Activated naive CD4-positive, alpha-beta T cell treated with anti-CD3 and anti-CD28 coated beads, Interleukin-2, amount 10 ng/mL, durations not matched to agents 7 days and 5 days (primary cell): ENCODE measurements around the gene RNFT2.
A peak's percentile ranks its signal among the peaks of the same experiment; 100 is the strongest.
"Not testable (repeated sequence)": the region's sequence is repeated elsewhere in the genome, so short reads cannot be mapped to it uniquely, and the experiment has no call there.

ENCODE experiments used
- CTCF ChIA-PET: fragments of 350-600 bp; sonication (Branson Sonifier 250); formaldehyde crosslinking; loops from one replicate; lab custom pipeline; 2021; ENCODE audit warnings: antibody characterized with exemption; lab: Charles Lee
- DNase-seq: peaks from one replicate; pipeline ENCODE4 v3.0.0-alpha.2; 2020
- H3K27ac Mint-ChIP-seq: one replicate; pipeline ENCODE4 v1.8.0; 2021; ENCODE audit warnings: mild to moderate bottlenecking, moderate library complexity, mixed read lengths
- H3K27me3 Mint-ChIP-seq: one replicate; pipeline ENCODE4 v1.8.0; 2021; ENCODE audit warnings: mild to moderate bottlenecking, mixed read lengths
- H3K36me3 Mint-ChIP-seq: one replicate; pipeline ENCODE4 v1.8.0; 2021; ENCODE audit warnings: mixed read lengths
- H3K4me1 Mint-ChIP-seq: one replicate; pipeline ENCODE4 v1.8.0; 2021; ENCODE audit warnings: mixed read lengths
- H3K4me3 Mint-ChIP-seq: one replicate; pipeline ENCODE4 v1.8.0; 2021; ENCODE audit warnings: mild to moderate bottlenecking, moderate library complexity, mixed read lengths
- H3K9me3 Mint-ChIP-seq: one replicate; pipeline ENCODE4 v1.8.0; 2021; ENCODE audit warnings: mixed read lengths

RNFT2 gene

GRCh38 chr12:116804051-116804450, 65.9 kb downstream of the RNFT2 start:
- CTCF ChIA-PET = no interaction called here
- no peak overlapping the region for H3K4me3 Mint-ChIP-seq
- no peak overlapping the region for H3K27ac Mint-ChIP-seq
- peaks cover 6% of the 10 kb centered on the region for H3K9me3 Mint-ChIP-seq
- no peaks in the 10 kb centered on the region for H3K27me3 Mint-ChIP-seq
- no peaks in the 10 kb centered on the region for H3K4me1 Mint-ChIP-seq
- peaks cover 3% of the 10 kb centered on the region for H3K36me3 Mint-ChIP-seq
- DNase-seq = no peak

- H3K27ac Mint-ChIP-seq = no peak overlapping the region
- H3K27me3 Mint-ChIP-seq = no peaks in the 10 kb centered on the region
- H3K4me1 Mint-ChIP-seq = peaks cover 2% of the 10 kb centered on the region
- CTCF ChIA-PET = no interaction called here
- no peaks in the 10 kb centered on the region for H3K9me3 Mint-ChIP-seq
- no peak for DNase-seq
- no peak overlapping the region for H3K4me3 Mint-ChIP-seq
- H3K36me3 Mint-ChIP-seq = no peaks in the 10 kb centered on the region
Observed at GRCh38 chr12:116806845-116807440, 68.8 kb downstream of the RNFT2 start.

GRCh38 chr12:116807546-116807945, 69.4 kb downstream of the RNFT2 start:
- Mint-ChIP-seq H3K27me3 (no peaks in the 10 kb centered on the region), H3K4me3 (no peak overlapping the region), H3K4me1 (peaks cover 2% of the 10 kb centered on the region), H3K27ac (no peak overlapping the region), H3K36me3 (no peaks in the 10 kb centered on the region), H3K9me3 (no peaks in the 10 kb centered on the region)
- CTCF ChIA-PET = no interaction called here
- DNase-seq = no peak

DNA sequence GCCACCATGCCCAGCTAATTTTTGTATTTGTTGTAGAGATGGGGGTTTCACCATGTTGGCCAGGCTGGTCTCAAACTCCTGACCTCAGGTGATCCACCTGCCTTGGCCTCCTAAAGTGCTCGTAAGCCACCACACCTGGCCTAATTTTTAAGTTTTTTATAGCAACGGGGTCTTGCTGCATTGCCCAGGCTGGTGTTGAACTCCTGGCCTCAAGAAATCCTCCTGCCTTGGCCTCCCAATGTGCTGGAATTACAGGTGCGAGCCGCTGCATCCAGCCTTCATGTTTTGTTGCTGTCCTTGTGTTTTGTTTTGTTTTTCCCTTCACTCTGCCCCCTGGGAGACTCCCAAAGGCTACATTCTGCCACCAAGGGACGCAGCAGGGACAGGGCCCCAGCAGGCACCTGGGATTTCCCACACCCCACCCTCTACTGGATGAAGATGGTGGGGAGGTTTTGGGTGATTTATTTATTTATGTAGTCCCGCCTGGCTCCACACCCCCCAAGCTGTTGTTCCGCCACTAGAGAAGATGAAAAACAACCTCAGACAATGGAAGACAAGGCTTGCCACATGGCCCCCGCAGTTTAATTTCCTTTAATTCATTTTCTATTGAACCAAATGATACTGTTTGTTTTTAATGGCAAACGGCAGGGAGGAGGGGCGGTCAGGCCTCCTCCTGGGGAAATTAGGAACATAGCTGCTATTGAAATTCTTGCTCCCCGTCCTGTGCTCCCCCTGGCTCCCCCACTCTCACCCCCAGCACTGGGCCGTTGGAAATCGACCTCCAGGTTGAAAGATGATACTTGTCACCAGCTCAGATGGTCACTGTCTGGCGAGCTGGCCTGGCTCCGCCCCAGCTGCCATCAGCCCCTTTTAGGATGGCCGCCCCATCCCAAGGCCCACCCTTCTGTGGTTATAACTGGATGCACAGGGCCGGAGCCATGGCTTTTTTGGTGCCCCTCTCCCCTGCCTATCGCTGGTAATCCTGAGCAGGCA, 70.3 kb downstream of the RNFT2 start:
- CTCF ChIA-PET = no interaction called here

GRCh38 chr12:116812238-116812637, 74.1 kb downstream of the RNFT2 start:
- Mint-ChIP-seq H3K4me3 (no peak overlapping the region), H3K27ac (no peak overlapping the region), H3K4me1 (peaks cover 2% of the 10 kb centered on the region), H3K9me3 (no peaks in the 10 kb centered on the region), H3K27me3 (no peaks in the 10 kb centered on the region), H3K36me3 (no peaks in the 10 kb centered on the region)
- no peak for DNase-seq
- CTCF ChIA-PET = no interaction called here

More for the DNA sequence above, 70.3 kb downstream of the RNFT2 start:
- H3K4me1 Mint-ChIP-seq = peaks cover 2% of the 10 kb centered on the region
- no peak for DNase-seq
- no peak overlapping the region for H3K27ac Mint-ChIP-seq
- H3K9me3 Mint-ChIP-seq = no peaks in the 10 kb centered on the region
- H3K27me3 Mint-ChIP-seq = no peaks in the 10 kb centered on the region
- H3K36me3 Mint-ChIP-seq = no peaks in the 10 kb centered on the region
- H3K4me3 Mint-ChIP-seq = no peak overlapping the region

DNA sequence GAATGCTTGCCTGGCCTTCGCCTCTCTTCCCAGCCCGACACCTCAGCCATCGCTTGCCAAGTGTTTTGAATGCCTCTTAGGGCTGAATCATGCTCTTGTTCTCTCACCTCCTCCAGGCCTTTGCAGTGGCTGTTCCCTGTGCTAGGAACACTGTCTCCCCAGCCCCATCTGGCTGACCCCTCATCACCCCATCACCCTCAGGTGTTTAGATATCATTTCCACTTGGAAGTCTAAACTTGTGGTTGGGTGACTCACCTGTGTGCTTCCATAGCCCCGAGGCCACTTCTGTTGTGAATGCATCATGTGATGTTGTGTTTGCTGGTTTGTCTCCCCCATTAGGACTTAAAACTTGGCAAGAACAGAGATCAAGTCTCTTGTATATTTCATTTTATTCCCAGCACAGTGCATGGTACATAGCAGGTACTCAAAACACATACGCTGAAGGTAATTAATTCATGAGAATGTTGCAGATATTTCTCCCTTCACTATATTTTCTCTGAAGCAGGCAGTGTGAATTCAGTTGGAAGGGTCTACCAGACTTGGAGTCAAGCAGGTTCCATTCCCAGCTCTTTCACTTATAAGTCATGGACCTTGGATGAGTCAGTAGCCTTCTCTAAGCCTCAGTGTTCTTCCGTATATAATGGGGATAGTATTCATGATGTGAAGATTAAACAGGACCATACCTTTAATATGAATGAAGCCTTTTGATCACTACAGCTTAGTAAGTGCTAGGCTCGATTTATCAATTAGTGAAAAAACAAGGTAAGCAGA, 75.3 kb downstream of the RNFT2 start:
- CTCF ChIA-PET = no interaction called here
- Mint-ChIP-seq H3K36me3 (no peaks in the 10 kb centered on the region), H3K4me1 (peaks cover 11% of the 10 kb centered on the region), H3K9me3 (no peaks in the 10 kb centered on the region), H3K27ac (no peak overlapping the region), H3K4me3 (no peak overlapping the region), H3K27me3 (no peaks in the 10 kb centered on the region)
- no peak for DNase-seq

GRCh38 chr12:116814766-116815165, 76.7 kb downstream of the RNFT2 start:
- H3K36me3 Mint-ChIP-seq, H3K27me3 Mint-ChIP-seq, DNase-seq, H3K4me3 Mint-ChIP-seq, H3K9me3 Mint-ChIP-seq, H3K27ac Mint-ChIP-seq: not testable (repeated sequence)
- peaks cover 20% of the 10 kb centered on the region for H3K4me1 Mint-ChIP-seq
- CTCF ChIA-PET = interaction anchor here (1.4 kb wide), 1 partner anchor 48 kb away, joined by 3 read pairs; no protein-coding TSS in a partner anchor

DNA sequence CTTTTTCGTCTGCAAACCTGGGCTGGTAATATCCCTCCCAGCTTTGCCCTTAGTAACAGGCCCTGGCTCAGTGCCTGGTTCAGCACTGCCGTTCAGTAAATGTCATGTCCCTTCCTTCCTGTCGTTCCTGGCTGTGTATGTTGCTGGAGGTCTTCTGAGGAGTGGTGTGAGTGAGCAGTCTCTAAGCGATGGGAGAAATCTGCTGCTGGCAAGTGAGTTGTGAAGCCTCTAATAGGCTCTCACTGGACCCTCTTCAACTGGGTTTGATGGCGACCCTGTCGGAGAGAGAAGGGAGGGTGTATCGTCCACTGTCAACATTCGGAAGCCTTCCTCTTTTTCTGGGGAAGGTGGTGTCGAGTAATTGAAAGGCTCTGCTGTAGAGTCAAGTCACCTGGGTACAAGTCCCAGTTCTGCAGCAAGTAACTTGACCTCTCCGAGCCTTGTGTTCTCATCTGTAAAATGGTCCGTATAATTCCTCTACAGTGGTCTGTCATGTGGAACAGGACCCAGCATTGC, 80.3 kb downstream of the RNFT2 start:
- peak; percentile 25 for DNase-seq
- peaks cover 28% of the 10 kb centered on the region for H3K4me1 Mint-ChIP-seq
- H3K27ac Mint-ChIP-seq = peak overlapping the region; percentile 97
- CTCF ChIA-PET = no interaction called here
- no peaks in the 10 kb centered on the region for H3K9me3 Mint-ChIP-seq
- H3K4me3 Mint-ChIP-seq = peak overlapping the region; percentile 88
- peaks cover 15% of the 10 kb centered on the region for H3K27me3 Mint-ChIP-seq
- no peaks in the 10 kb centered on the region for H3K36me3 Mint-ChIP-seq

DNA sequence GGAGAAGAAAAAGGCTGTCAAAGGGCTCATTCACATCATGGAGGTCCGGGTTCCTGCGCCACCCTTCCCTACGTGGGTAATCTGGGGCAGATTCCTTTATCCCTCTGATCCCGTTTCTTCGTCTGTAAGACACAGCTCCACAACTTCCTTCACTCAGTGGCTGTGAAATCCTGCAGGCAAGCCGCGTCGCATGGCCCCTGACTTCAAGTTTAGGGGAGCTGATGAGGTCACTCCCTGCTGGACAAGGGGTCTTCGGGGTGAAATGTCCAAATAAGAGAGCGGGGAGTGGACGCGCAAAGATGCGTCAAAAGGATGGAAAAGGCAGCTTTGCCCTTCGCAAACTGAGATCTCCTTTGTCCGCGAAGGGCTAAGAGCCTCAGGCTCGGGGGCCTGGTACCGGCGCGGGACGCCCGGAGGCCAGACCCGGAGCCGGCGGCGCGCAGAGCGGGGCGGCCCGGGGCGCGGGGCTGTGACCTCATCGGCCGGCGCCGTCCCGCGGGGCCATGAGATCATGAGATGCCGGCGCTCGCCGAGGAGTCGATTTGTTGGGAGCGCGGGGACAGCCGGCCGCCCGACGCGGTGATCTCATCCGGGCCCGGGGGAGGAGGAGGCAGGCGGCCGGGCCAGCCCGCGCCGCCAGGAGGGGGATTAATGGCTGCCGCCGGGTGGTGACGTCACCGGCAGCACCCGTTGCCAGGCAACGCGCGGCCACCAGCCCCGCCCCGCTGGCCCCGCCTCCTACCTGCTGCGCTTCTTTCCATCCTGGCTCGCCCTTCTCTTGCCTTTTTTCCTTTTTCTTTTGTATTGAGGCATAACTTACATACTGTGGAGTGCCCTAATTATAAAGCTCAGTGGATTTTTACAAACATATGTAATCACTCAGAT, 81.1 kb downstream of the RNFT2 start:
- CTCF ChIA-PET = no interaction called here
- Mint-ChIP-seq H3K27me3 (peaks cover 15% of the 10 kb centered on the region), H3K4me3 (peak overlapping the region; percentile 88), H3K27ac (peak overlapping the region; percentile 97), H3K36me3 (no peaks in the 10 kb centered on the region), H3K9me3 (no peaks in the 10 kb centered on the region), H3K4me1 (peaks cover 28% of the 10 kb centered on the region)
- DNase-seq = peak; percentile 91

DNA sequence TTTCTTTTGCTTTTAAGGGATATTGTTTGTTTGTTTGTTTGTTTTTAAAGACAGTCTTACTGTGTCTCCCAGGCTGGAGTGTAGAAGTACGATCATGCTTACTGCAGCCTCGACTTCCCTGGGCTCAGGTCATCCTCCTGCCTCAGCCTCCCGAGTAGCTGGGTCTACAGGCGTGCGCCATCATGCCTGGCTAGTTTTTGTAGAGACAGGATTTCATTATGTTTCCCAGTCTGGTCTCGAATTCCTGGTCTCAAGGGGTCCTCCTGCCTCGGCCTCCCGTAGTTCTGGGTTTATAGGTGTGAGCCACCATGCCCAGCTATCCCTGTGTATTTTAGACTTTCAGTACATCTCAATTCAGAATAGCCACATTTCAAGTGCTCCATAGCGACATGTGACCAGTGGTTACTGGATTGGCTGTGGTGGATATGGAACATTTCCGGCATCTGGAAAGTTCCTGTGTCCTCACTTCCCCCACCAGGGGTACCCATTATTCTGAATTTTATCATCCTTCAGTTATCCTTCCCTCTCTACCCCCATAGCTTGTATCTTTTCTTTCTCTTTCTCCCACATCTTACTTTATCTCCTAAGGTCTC, 82.0 kb downstream of the RNFT2 start:
- peak; percentile 24 for DNase-seq
- H3K4me3 Mint-ChIP-seq = peak overlapping the region; percentile 32
- H3K36me3 Mint-ChIP-seq = no peaks in the 10 kb centered on the region
- H3K27ac Mint-ChIP-seq = peak overlapping the region; percentile 47
- peaks cover 5% of the 10 kb centered on the region for H3K9me3 Mint-ChIP-seq
- H3K4me1 Mint-ChIP-seq = peaks cover 28% of the 10 kb centered on the region
- CTCF ChIA-PET = no interaction called here
- peaks cover 18% of the 10 kb centered on the region for H3K27me3 Mint-ChIP-seq

DNA sequence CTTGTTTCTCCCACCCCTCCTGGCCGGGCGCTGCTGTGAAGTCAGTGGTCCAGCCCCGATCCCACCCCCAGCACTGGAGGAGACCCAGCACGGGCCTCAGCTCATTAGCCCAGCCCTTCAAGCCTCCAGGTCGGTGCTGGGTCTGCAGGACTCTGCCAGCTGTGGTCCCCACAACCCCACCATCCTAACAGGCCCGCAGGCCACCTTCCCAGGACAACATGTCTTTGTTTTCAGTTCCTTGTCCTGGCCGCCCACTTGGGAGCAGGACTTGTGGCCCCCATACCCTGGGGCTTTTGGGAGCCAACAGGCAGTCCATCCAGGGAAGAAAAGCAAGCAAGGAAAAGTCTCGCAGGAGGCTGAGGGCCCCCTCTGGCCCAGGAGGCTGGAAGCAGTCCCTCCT, 83.2 kb downstream of the RNFT2 start:
- H3K4me1 Mint-ChIP-seq = peaks cover 28% of the 10 kb centered on the region
- H3K27ac Mint-ChIP-seq = no peak overlapping the region
- peaks cover 18% of the 10 kb centered on the region for H3K27me3 Mint-ChIP-seq
- H3K4me3 Mint-ChIP-seq = no peak overlapping the region
- CTCF ChIA-PET = no interaction called here
- H3K9me3 Mint-ChIP-seq = peaks cover 5% of the 10 kb centered on the region
- no peak for DNase-seq
- H3K36me3 Mint-ChIP-seq = no peaks in the 10 kb centered on the region

- CTCF ChIA-PET = no interaction called here
Observed at GRCh38 chr12:116827432-116827831, 89.3 kb downstream of the RNFT2 start.

GRCh38 chr12:116832353-116832752, 94.2 kb downstream of the RNFT2 start:
- Mint-ChIP-seq H3K27me3 (no peaks in the 10 kb centered on the region), H3K9me3 (peaks cover 3% of the 10 kb centered on the region), H3K4me1 (no peaks in the 10 kb centered on the region), H3K36me3 (peaks cover 8% of the 10 kb centered on the region), H3K27ac (no peak overlapping the region), H3K4me3 (no peak overlapping the region)
- no peak for DNase-seq
- CTCF ChIA-PET = no interaction called here

More at GRCh38 chr12:116827432-116827831, 89.3 kb downstream of the RNFT2 start:
- H3K9me3 Mint-ChIP-seq = peaks cover 5% of the 10 kb centered on the region
- no peaks in the 10 kb centered on the region for H3K36me3 Mint-ChIP-seq
- no peak for DNase-seq
- no peaks in the 10 kb centered on the region for H3K4me1 Mint-ChIP-seq
- peaks cover 3% of the 10 kb centered on the region for H3K27me3 Mint-ChIP-seq
- H3K4me3 Mint-ChIP-seq = no peak overlapping the region
- no peak overlapping the region for H3K27ac Mint-ChIP-seq
